Left forelimb (tissue), 1 donor: ENCODE results near the gene QSOX2.

ENCODE experiments used
- DNase-seq: peaks from one replicate; pipeline ENCODE4 v3.0.0-alpha.2; 2018; ENCODE audit warnings: low spot score

The QSOX2 gene

GRCh38 chr9:136172412-136173079 lies 73.1 kb downstream of the QSOX2 start:
- DNase-seq, result no peak

- no peak for DNase-seq
Observed at GRCh38 chr9:136171801-136172411, 73.7 kb downstream of the QSOX2 start.

GRCh38 chr9:136171009-136171800 lies 74.4 kb downstream of the QSOX2 start:
- DNase-seq, result no peak

GRCh38 chr9:136170006-136170901 lies 75.4 kb downstream of the QSOX2 start:
- no peak for DNase-seq

- no peak for DNase-seq
Observed at GRCh38 chr9:136169495-136169894, 76.1 kb downstream of the QSOX2 start.

GRCh38 chr9:136163248-136163850 lies 82.3 kb downstream of the QSOX2 start:
- DNase-seq, result no peak

- no peak for DNase-seq
Observed at GRCh38 chr9:136160995-136161610, 84.5 kb downstream of the QSOX2 start.

GRCh38 chr9:136160381-136160841 lies 85.2 kb downstream of the QSOX2 start:
- DNase-seq, result no peak

GRCh38 chr9:136159851-136160250 lies 85.8 kb downstream of the QSOX2 start:
- no peak for DNase-seq

- no peak for DNase-seq
Observed at GRCh38 chr9:136157477-136158265, 87.9 kb downstream of the QSOX2 start.
